ENCODE results near the gene ADNP. TPM values are rescaled to one million over a fixed set of nuclear protein-coding genes. Genes with fewer than 3 reads are reported as not detected.
A peak's percentile ranks its signal among the peaks of the same experiment; 100 is the strongest.

ADNP gene
- total RNA-seq, 1 donor from 2014 or later: 132 TPM

GRCh38 chr20:50891138-50891537 lies 40.1 kb downstream of the ADNP start:
- no peaks in the 10 kb centered on the region for H3K4me1 Mint-ChIP-seq
- TF ChIP-seq CTCF (conservative IDR thresholded peaks at IDR 0.05): no peak
- peaks cover 38% of the 10 kb centered on the region for H3K36me3 Mint-ChIP-seq (ENCODE audit: low read depth)
- no peaks in the 10 kb centered on the region for H3K9me3 Mint-ChIP-seq
- H3K27me3 Mint-ChIP-seq (ENCODE audit: low read depth): no peaks in the 10 kb centered on the region
- DNase-seq (ENCODE audit: low read depth, low spot score): no peak
- no peak overlapping the region for H3K4me3 Mint-ChIP-seq
- H3K27ac Mint-ChIP-seq (ENCODE audit: unreplicated experiment): no peak overlapping the region

- no peak for DNase-seq (ENCODE audit: low read depth, low spot score)
- TF ChIP-seq CTCF (conservative IDR thresholded peaks at IDR 0.05): no peak
- Mint-ChIP-seq H3K4me3 (no peak overlapping the region), H3K9me3 (no peaks in the 10 kb centered on the region), H3K27me3 (ENCODE audit: low read depth) (no peaks in the 10 kb centered on the region), H3K27ac (ENCODE audit: unreplicated experiment) (no peak overlapping the region), H3K36me3 (ENCODE audit: low read depth) (peaks cover 28% of the 10 kb centered on the region), H3K4me1 (no peaks in the 10 kb centered on the region)
Observed at GRCh38 chr20:50887576-50887975, 43.7 kb downstream of the ADNP start.

GRCh38 chr20:50886184-50886790 lies 45.0 kb downstream of the ADNP start:
- no peak for TF ChIP-seq CTCF (conservative IDR thresholded peaks at IDR 0.05)
- Mint-ChIP-seq H3K36me3 (ENCODE audit: low read depth) (peaks cover 18% of the 10 kb centered on the region), H3K4me1 (no peaks in the 10 kb centered on the region), H3K4me3 (peak overlapping the region; percentile 12), H3K9me3 (no peaks in the 10 kb centered on the region), H3K27me3 (ENCODE audit: low read depth) (no peaks in the 10 kb centered on the region), H3K27ac (ENCODE audit: unreplicated experiment) (no peak overlapping the region)
- DNase-seq (ENCODE audit: low read depth, low spot score): no peak

- DNase-seq (ENCODE audit: low read depth, low spot score): no peak
- no peak for TF ChIP-seq CTCF (conservative IDR thresholded peaks at IDR 0.05)
- Mint-ChIP-seq H3K4me3 (peak overlapping the region; percentile 12), H3K4me1 (no peaks in the 10 kb centered on the region), H3K9me3 (no peaks in the 10 kb centered on the region), H3K27ac (ENCODE audit: unreplicated experiment) (no peak overlapping the region), H3K27me3 (ENCODE audit: low read depth) (no peaks in the 10 kb centered on the region), H3K36me3 (ENCODE audit: low read depth) (peaks cover 18% of the 10 kb centered on the region)
Observed at GRCh38 chr20:50885781-50886180, 45.5 kb downstream of the ADNP start.

- Mint-ChIP-seq H3K36me3 (ENCODE audit: low read depth) (peaks cover 18% of the 10 kb centered on the region), H3K4me3 (no peak overlapping the region), H3K27ac (ENCODE audit: unreplicated experiment) (no peak overlapping the region), H3K9me3 (no peaks in the 10 kb centered on the region), H3K4me1 (no peaks in the 10 kb centered on the region), H3K27me3 (ENCODE audit: low read depth) (no peaks in the 10 kb centered on the region)
- TF ChIP-seq CTCF (conservative IDR thresholded peaks at IDR 0.05): no peak
- no peak for DNase-seq (ENCODE audit: low read depth, low spot score)
Observed at GRCh38 chr20:50885068-50885467, 46.2 kb downstream of the ADNP start.
